Ishikawa (cell line): ENCODE data around the gene TCF15.
A peak's percentile ranks its signal among the peaks of the same experiment; 100 is the strongest.

ENCODE experiments used
- CEBPB ChIP-seq: IDR thresholded peaks from 2 replicates; pipeline ENCODE4 v1.6.1; 2012
- CREB1 ChIP-seq: IDR thresholded peaks from 2 replicates; pipeline ENCODE4 v1.6.1; 2012; ENCODE audit warnings: low read depth
- EGR1 ChIP-seq: IDR thresholded peaks from 2 replicates; pipeline ENCODE4 v1.6.1; 2012
- EP300 ChIP-seq: IDR thresholded peaks from 2 replicates; pipeline ENCODE4 v1.6.1; 2012; ENCODE audit warnings: borderline replicate concordance
- FOXM1 ChIP-seq: IDR thresholded peaks from 2 replicates; pipeline ENCODE4 v1.6.1; 2012; ENCODE audit warnings: low read depth, borderline replicate concordance
- MAX ChIP-seq: IDR thresholded peaks from 2 replicates; pipeline ENCODE4 v1.6.1; 2012
- NFIC ChIP-seq: IDR thresholded peaks from 2 replicates; pipeline ENCODE4 v1.6.1; 2012
- RAD21 ChIP-seq: IDR thresholded peaks from 2 replicates; pipeline ENCODE4 v1.6.1; 2012; ENCODE audit warnings: low read depth
- REST ChIP-seq: IDR thresholded peaks from 2 replicates; pipeline ENCODE4 v1.6.1; 2012; ENCODE audit warnings: low read depth, mild to moderate bottlenecking
- TAF1 ChIP-seq: IDR thresholded peaks from 2 replicates; pipeline ENCODE4 v1.6.1; 2012; ENCODE audit warnings: low read depth, mild to moderate bottlenecking
- TCF12 ChIP-seq: IDR thresholded peaks from 2 replicates; pipeline ENCODE4 v1.6.1; 2012; ENCODE audit warnings: low read depth
- TEAD4 ChIP-seq: IDR thresholded peaks from 2 replicates; pipeline ENCODE4 v1.6.1; 2012
- USF1 ChIP-seq: IDR thresholded peaks from 2 replicates; pipeline ENCODE4 v1.6.1; 2012
- YY1 ChIP-seq: IDR thresholded peaks from 2 replicates; pipeline ENCODE4 v1.6.1; 2012; ENCODE audit warnings: low read depth
- ZBTB7A ChIP-seq: IDR thresholded peaks from 2 replicates; pipeline ENCODE4 v1.6.1; 2012; ENCODE audit warnings: low read depth

The TCF15 gene

GRCh38 chr20:561437-562231 is 48.5 kb downstream of the TCF15 start:
- peak; percentile 95 for TF ChIP-seq RAD21
- no peak for TF ChIP-seq EGR1

- TF ChIP-seq RAD21 (peak; percentile 11; the same call in 1 of the 2 replicates), FOXM1 (no peak)
These were observed 49.4 kb downstream of the TCF15 start for GRCh38 chr20:560680-561079.

GRCh38 chr20:558117-558516 is 52.0 kb downstream of the TCF15 start:
- TF ChIP-seq FOXM1 (no peak), TCF12 (no peak), TAF1 (no peak), TEAD4 (no peak), EGR1 (no peak), EP300 (no peak), MAX (no peak), ZBTB7A (no peak), CREB1 (no peak), NFIC (no peak), YY1 (no peak), USF1 (no peak), RAD21 (no peak), REST (no peak), CEBPB (no peak)

- TF ChIP-seq USF1, result no peak
- TF ChIP-seq FOXM1, result no peak
- no peak for TF ChIP-seq TCF12
- no peak for TF ChIP-seq NFIC
- no peak for TF ChIP-seq TAF1
- no peak for TF ChIP-seq MAX
- TF ChIP-seq YY1, result no peak
- no peak for TF ChIP-seq ZBTB7A
These were observed 53.1 kb downstream of the TCF15 start for GRCh38 chr20:556984-557383.

GRCh38 chr20:555976-556385 is 54.1 kb downstream of the TCF15 start:
- TF ChIP-seq NFIC (0 out of 2 replicates have a peak, but pooled peaks have one; percentile 18), EGR1 (no peak)
